ENCODE measurements around the gene TREML1.

GRCh38 chr6:41135062-41135832, 18.9 kb downstream of the TREML1 start:
- TF ChIP-seq SIN3A (IDR thresholded peaks at IDR 0.05; ENCODE audit: borderline replicate concordance, low read depth, low read length) (no peak), GATA2 (CRISPR knock-in tag; IDR thresholded peaks at IDR 0.05) (no peak), MAX (IDR thresholded peaks at IDR 0.05; ENCODE audit: low read depth) (no peak), EZH2phosphoT487 (IDR thresholded peaks at IDR 0.05; ENCODE audit: borderline replicate concordance, low read depth) (no peak), CTCF (IDR thresholded peaks at IDR 0.05) (no peak), MXI1 (IDR thresholded peaks at IDR 0.05; ENCODE audit: low read depth, low read length) (no peak), FOSL2 (IDR thresholded peaks at IDR 0.05; ENCODE audit: borderline replicate concordance, low read depth) (no peak), POLR2AphosphoS5 (IDR thresholded peaks at IDR 0.05; ENCODE audit: low read depth, low read length) (no peak), PBX3 (IDR thresholded peaks at IDR 0.05) (no peak), GABPA (IDR thresholded peaks at IDR 0.05; ENCODE audit: low read depth) (no peak)
